Stimulated activated CD4-positive, alpha-beta T cell treated with anti-CD3 and anti-CD28 coated beads, Interleukin-2, amount 100 ng/mL, for 48 hours (primary cell): ENCODE data around the gene CARD14.
"Not testable (repeated sequence)": the region's sequence is repeated elsewhere in the genome, so short reads cannot be mapped to it uniquely, and the experiment has no call there.

Source experiments
- DNase-seq, 2 donors: peaks; one replicate each; pipeline ENCODE4 v3.0.0-alpha.2; 2020

CARD14 gene

GRCh38 chr17:80151333-80151732 lies 18.5 kb upstream of the CARD14 start:
- DNase-seq, result no peak

GRCh38 chr17:80152081-80152702 lies 17.6 kb upstream of the CARD14 start:
- no peak for DNase-seq

- no peak for DNase-seq
Measured at GRCh38 chr17:80153004-80153403, 16.8 kb upstream of the CARD14 start.

GRCh38 chr17:80154166-80154565 lies 15.7 kb upstream of the CARD14 start:
- DNase-seq, result no peak

- not testable (repeated sequence) for DNase-seq
Measured at GRCh38 chr17:80155600-80155999, 14.2 kb upstream of the CARD14 start.

DNA sequence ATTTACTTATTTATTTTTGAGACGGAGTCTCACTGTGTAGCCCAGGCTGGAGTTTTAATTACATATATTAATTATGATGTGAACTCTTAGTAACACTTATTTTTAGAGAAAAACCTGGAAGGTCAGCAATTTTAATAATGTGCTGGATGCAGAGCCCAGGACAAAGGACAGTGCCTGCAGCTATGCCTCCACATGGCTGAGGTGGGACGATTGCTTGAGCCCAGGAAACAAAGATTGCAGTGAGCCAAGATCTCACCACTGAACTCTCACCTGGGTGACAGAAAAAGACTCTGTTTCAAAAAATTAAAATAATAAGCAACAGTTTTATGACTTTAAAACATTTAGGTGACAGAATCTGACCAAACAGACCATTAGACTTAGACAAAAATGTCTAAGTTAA lies 11.0 kb upstream of the CARD14 start:
- DNase-seq, result no peak

GRCh38 chr17:80160536-80160935 lies 9.3 kb upstream of the CARD14 start:
- DNase-seq, result no peak

DNA sequence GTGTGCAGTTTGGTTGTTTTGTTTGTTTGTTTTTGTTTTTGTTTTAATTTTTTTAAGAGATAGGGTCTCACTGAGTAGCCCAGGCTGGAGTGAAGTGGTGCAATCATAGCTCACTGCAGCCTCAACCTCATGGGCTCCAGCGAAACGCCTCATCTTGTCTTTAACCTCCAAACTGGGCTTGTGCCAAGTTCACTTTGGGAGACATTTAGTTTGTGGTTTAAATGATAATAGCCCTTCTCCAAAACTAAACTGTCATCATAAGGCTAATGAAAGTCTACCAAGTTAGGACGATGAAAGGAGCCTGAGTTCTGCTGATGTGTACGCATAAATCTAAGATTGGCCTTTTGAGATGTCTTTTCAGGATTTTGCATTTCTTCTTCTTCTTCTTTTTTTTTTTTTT lies 6.5 kb upstream of the CARD14 start:
- no peak for DNase-seq

GRCh38 chr17:80164185-80164584 lies 5.6 kb upstream of the CARD14 start:
- no peak for DNase-seq

DNA sequence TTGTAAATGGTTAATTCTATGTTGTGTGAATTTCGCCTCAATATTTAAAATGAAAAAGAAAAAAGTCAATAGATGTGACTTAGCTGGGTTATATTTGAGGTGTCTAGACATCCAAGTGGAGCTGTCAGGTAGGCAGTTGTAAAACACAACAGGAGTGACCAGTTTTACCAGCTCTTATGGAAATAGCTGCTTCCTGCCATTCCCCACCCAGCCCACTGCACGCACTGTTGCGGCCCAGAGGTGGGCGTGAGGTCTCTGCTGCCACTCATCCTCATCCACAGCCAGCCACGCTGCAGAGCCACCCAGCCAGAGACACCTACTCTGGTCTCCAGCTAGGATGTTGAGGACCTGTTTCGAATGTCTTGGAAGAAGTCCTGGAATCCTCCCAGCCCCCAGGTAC lies 3.4 kb upstream of the CARD14 start:
- DNase-seq, result no peak

DNA sequence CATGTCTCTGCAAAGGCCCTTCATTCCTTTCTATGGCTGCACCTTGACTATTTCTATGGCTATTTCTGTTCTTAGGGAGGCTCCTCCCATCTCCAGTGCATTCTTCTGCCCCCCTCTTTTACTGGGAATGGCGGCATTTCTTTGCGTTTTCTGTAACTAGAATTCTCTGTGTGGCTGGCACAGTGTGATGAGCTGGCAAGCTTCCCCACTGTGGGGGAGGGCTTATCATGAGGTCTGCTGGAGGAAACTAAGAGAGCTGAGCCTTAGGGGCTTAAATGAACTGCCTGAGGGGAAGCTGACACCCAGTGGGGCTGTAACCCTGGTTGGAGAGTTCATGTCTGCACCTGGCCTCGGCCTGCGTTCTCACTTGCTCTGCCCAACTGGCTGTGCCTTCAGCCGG lies 1.5 kb upstream of the CARD14 start:
- no peak for DNase-seq

- DNase-seq, result no peak
Measured at GRCh38 chr17:80169107-80169506, 723 bp upstream of the CARD14 start.

- DNase-seq, result no peak
Measured at GRCh38 chr17:80171681-80172080, 1.9 kb downstream of the CARD14 start.

- no peak for DNase-seq
Measured at GRCh38 chr17:80173126-80173525, 3.3 kb downstream of the CARD14 start.

DNA sequence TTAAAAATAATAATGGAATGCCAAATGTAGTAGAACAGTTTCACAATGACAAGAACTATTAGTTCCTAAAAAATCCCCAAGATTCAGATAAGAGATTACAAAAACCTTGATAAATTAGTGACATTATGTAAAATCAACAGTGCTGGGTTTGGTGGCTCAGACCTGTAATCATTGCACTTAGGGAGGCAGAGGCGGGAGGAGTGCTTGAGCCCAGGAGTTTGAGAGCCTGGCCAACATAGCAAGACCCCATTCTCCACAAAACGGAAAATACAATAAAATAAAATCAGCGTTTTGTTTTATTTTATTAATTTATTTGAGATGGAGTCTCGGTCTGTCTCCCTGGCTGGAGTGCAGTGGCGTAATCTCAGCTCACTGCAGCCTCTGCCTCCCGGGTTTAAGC lies 4.1 kb downstream of the CARD14 start:
- DNase-seq, result no peak

GRCh38 chr17:80176757-80177156 lies 6.9 kb downstream of the CARD14 start:
- no peak for DNase-seq

GRCh38 chr17:80177986-80178595 lies 8.3 kb downstream of the CARD14 start:
- DNase-seq, result no peak

DNA sequence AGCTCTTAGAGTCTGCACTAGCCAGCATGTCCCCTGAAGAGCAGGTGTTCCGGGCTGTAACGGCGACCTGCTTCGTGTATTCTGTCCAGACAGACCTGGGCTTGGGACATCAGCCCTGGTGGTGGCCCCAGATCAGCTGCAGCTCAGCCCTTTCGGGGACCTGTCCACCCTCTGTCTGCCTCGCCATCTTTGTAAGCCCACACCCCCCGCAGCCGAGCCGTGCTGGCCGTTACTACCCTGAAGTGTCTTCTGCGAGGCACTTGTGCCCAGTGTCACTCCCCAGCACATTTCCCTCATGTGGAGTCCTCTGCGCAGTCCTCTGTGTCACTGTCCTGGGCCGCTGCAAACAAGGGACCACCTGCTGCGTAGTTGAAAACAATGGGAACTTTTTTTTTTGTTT lies 10.4 kb downstream of the CARD14 start:
- DNase-seq, result no peak

GRCh38 chr17:80181431-80181830 lies 11.6 kb downstream of the CARD14 start:
- no peak for DNase-seq

DNA sequence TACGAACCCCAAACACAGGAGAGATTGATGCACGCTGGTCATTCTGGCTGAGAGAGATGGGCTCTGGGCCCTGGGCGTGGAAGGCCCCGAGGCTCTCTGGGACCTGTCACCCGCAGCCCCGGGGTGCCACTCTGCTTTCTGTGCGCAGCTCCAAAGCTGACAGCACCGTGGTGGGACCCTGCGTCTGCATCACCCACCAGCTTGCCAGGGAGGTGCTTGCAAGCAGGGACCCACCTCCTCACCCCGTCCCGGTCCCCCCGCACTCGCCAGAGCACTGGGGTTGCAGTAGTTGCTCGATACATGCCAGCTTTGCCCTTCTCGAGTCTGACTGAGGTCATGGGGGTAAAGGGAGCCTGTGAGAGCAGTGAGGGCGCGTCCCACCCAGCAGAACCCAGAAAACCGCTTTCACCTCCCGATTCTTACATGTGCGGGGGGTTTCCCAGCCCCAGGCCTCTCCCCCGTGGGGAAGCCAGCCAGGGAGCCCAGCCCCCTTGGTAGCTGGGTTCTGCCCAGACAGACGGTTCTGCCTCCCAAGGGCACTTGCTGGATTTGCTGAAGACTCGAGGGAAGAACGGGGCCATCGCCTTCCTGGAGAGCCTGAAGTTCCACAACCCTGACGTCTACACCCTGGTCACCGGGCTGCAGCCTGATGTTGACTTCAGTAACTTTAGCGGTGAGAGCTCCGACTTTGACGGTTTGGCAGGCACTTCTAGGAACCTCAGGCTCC lies 12.5 kb downstream of the CARD14 start:
- no peak for DNase-seq

DNA sequence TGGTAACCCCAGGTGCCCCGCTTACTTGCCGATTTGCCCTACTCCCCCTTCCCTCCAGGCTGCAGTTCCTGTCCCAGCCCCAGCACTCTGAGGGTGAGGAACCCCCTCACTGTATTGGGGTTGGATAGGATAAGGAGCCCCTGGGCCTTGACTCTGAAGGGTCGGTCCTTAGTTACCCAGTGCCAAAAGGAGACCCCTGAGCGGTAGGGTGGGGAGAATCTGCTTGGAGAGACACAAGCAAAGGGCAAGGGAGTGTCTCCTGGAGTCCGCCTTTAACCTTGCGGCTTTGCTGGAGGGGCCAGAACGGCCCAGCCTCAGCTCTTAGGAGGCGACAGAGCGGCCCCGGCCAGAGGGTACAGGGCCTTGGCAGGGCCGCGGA lies 13.0 kb downstream of the CARD14 start:
- no peak for DNase-seq

- DNase-seq, result no peak
Measured at GRCh38 chr17:80183581-80184422, 14.0 kb downstream of the CARD14 start.

DNA sequence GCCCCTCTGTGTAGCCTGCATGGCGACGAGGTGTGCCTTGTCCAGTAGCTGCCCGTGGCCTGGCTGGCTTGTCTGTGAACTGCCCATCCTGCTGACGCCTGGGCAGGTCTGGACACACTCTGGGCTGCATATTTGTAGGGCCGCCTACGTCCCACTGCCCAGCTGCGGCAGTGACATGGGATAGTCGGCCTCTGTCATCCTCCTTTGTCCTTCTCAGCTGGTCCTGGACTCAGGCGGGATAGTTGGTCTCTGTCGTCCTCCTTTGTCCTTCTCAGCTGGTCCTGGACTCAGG lies 14.5 kb downstream of the CARD14 start:
- no peak for DNase-seq

- no peak for DNase-seq
Measured at GRCh38 chr17:80185968-80186367, 16.1 kb downstream of the CARD14 start.
